Panc1 (cell line): ENCODE results near the gene PDGFD. TPM values are rescaled to one million over a fixed set of nuclear protein-coding genes. Genes with fewer than 3 reads are reported as not detected.

Experiments
- ATAC-seq: fragments of 200-7000 bp; cut with Tn5 transposase; 2 replicates; pipeline ENCODE4 v1.9.1; 2020; ENCODE audit warnings: mild to moderate bottlenecking, moderate library complexity
- BruUV-seq: library from RNA; stranded (reverse); fragments of 400-500 nt; replicated peaks from 2 replicates; lab custom pipeline; 2021; lab: Mats Ljungman, UMichigan
- CTCF ChIA-PET: fragments of 300-600 bp; sonication (Branson Sonifier 250); formaldehyde crosslinking; loops from one replicate; lab custom pipeline; 2022; ENCODE audit warnings: antibody characterized with exemption; lab: Charles Lee
- POLR2A ChIA-PET: fragments of 300-600 bp; sonication (Branson Sonifier 250); formaldehyde crosslinking; loops from one replicate; lab custom pipeline; 2022; ENCODE audit warnings: antibody characterized with exemption; lab: Charles Lee
- DNase-seq: peaks from one replicate; pipeline ENCODE4 v3.0.0-alpha.2; 2010; ENCODE audit warnings: low read depth, low spot score
- H3K27ac ChIP-seq: 2 replicates; pipeline ENCODE4 v1.5.1; 2011; ENCODE audit warnings: mild to moderate bottlenecking, low read length, inconsistent platforms
- H3K27me3 ChIP-seq: fragments of 200-500 bp; sonication (Bioruptor generic); 2 replicates; pipeline ENCODE4 v1.6.0; 2014; ENCODE audit warnings: low read length, inconsistent platforms; ENCODE audit not compliant: control insufficient read depth, insufficient read depth
- H3K36me3 ChIP-seq: fragments of 200-500 bp; sonication (Bioruptor generic); 2 replicates; pipeline ENCODE4 v1.5.1; 2014; ENCODE audit warnings: inconsistent platforms, mild to moderate bottlenecking, low read length, moderate library complexity; ENCODE audit not compliant: control insufficient read depth, insufficient read depth
- H3K4me1 ChIP-seq: 2 replicates; pipeline ENCODE4 v1.5.1; 2011; ENCODE audit warnings: inconsistent platforms, mild to moderate bottlenecking, low read length, moderate library complexity; ENCODE audit not compliant: control insufficient read depth, insufficient read depth
- H3K4me3 ChIP-seq, 2 experiments: 2 replicates each; pipeline ENCODE4 v1.5.1; 2011 to 2012; ENCODE audit warnings: low read depth in 2 of 2, low read length in 2 of 2, mild to moderate bottlenecking in 2 of 2, inconsistent platforms in 1 of 2, moderate library complexity in 1 of 2
- H3K9me3 ChIP-seq: fragments of 200-500 bp; sonication (Bioruptor generic); 2 replicates; pipeline ENCODE4 v1.5.1; 2014; ENCODE audit warnings: low read depth, mild to moderate bottlenecking, inconsistent platforms, low read length, moderate library complexity; ENCODE audit not compliant: control insufficient read depth, insufficient read depth
- POLR2AphosphoS5 ChIP-seq: IDR thresholded peaks from 2 replicates; pipeline ENCODE4 v1.6.1; 2012; ENCODE audit warnings: mild to moderate bottlenecking, low read depth, low read length, moderate library complexity
- SIN3A ChIP-seq: IDR thresholded peaks from 2 replicates; pipeline ENCODE4 v1.6.1; 2012; ENCODE audit warnings: low read depth, mild to moderate bottlenecking, low read length, moderate library complexity, borderline replicate concordance; ENCODE audit not compliant: insufficient read depth
- TCF7L2 ChIP-seq: IDR thresholded peaks from 2 replicates; pipeline ENCODE4 v1.6.1; 2011; ENCODE audit warnings: mild to moderate bottlenecking, low read depth, low read length, inconsistent platforms
- in situ Hi-C: cut with HindIII; loops from 2 replicates; pipeline ENCODE4 v1.10.0; 2016; ENCODE audit warnings: low sequenced_read_pairs, low pct_unique_long_range_greater_than_20kb
- intact Hi-C: fragments of 100-400 bp; cut with micrococcal nuclease; formaldehyde crosslinking; loops from one replicate; pipeline ENCODE4 v1.10.0; 2022; ENCODE audit not compliant: unreplicated experiment
- total RNA-seq: library from RNA; stranded (reverse); gene quantifications from one replicate; pipeline ENCODE4 v1.2.1, GENCODE V29; 2021; ENCODE audit not compliant: unreplicated experiment
- TF ChIP-seq, protein P1 (sequence below): fragments of 450-650 bp; IDR thresholded peaks from 2 replicates; pipeline ENCODE4 v1.5.1; 2017; ENCODE audit warnings: mild to moderate bottlenecking
- TF ChIP-seq, protein P2 (sequence below), 2 experiments: IDR thresholded peaks; 2 replicates each; pipeline ENCODE4 v1.6.1; 2011 to 2012; ENCODE audit warnings: low read depth in 2 of 2, control low read depth in 1 of 2, low read length in 1 of 2, mild to moderate bottlenecking in 1 of 2, moderate library complexity in 1 of 2; ENCODE audit not compliant: insufficient read depth in 1 of 2

PDGFD gene
- total RNA-seq, 1 experiment from 2014 or later: 1.3 TPM

DNA sequence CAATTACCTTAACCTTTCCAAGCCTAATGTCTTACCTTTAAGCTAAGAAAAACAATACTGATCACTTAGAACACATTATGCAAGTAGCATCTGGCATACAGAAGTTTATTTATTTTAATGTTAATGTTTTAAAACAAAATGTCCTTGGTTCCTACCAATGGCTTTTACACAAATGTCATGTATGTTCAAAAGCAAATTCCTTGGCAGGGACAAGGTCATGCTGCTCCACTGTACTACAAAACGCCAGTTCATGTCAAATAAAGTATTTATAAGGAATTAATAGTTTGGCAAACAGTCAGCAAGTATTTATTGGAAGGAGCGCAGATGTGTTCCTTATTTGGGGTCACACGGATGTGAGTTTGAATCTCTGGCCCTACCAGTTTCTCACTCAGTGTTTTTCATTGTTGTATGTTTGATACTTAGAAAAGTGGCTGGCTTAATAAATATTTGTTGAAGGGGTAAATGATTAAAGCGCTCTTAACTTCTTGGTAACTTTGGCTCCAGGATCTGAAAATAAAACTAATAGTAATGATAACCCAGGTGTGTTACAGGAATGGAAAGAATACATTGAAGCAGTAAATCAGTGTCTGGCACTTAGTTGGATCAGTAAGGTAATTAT is 108.9 kb downstream of the PDGFD start:
- POLR2A ChIA-PET: no interaction called here
- no TSS peak for BruUV-seq
- H3K4me1 ChIP-seq: no peaks in the 10 kb centered on the region
- no peak for DNase-seq
- H3K27ac ChIP-seq: no peak overlapping the region
- ATAC-seq: no peak
- no peaks in the 10 kb centered on the region for H3K9me3 ChIP-seq
- TF ChIP-seq SIN3A (no peak), TCF7L2 (no peak), POLR2AphosphoS5 (no peak)
- TF ChIP-seq, protein P1, sequence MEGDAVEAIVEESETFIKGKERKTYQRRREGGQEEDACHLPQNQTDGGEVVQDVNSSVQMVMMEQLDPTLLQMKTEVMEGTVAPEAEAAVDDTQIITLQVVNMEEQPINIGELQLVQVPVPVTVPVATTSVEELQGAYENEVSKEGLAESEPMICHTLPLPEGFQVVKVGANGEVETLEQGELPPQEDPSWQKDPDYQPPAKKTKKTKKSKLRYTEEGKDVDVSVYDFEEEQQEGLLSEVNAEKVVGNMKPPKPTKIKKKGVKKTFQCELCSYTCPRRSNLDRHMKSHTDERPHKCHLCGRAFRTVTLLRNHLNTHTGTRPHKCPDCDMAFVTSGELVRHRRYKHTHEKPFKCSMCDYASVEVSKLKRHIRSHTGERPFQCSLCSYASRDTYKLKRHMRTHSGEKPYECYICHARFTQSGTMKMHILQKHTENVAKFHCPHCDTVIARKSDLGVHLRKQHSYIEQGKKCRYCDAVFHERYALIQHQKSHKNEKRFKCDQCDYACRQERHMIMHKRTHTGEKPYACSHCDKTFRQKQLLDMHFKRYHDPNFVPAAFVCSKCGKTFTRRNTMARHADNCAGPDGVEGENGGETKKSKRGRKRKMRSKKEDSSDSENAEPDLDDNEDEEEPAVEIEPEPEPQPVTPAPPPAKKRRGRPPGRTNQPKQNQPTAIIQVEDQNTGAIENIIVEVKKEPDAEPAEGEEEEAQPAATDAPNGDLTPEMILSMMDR: no peak
- TF ChIP-seq, protein P2, sequence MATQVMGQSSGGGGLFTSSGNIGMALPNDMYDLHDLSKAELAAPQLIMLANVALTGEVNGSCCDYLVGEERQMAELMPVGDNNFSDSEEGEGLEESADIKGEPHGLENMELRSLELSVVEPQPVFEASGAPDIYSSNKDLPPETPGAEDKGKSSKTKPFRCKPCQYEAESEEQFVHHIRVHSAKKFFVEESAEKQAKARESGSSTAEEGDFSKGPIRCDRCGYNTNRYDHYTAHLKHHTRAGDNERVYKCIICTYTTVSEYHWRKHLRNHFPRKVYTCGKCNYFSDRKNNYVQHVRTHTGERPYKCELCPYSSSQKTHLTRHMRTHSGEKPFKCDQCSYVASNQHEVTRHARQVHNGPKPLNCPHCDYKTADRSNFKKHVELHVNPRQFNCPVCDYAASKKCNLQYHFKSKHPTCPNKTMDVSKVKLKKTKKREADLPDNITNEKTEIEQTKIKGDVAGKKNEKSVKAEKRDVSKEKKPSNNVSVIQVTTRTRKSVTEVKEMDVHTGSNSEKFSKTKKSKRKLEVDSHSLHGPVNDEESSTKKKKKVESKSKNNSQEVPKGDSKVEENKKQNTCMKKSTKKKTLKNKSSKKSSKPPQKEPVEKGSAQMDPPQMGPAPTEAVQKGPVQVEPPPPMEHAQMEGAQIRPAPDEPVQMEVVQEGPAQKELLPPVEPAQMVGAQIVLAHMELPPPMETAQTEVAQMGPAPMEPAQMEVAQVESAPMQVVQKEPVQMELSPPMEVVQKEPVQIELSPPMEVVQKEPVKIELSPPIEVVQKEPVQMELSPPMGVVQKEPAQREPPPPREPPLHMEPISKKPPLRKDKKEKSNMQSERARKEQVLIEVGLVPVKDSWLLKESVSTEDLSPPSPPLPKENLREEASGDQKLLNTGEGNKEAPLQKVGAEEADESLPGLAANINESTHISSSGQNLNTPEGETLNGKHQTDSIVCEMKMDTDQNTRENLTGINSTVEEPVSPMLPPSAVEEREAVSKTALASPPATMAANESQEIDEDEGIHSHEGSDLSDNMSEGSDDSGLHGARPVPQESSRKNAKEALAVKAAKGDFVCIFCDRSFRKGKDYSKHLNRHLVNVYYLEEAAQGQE (IDR thresholded peaks at IDR 0.05; ENCODE audit: insufficient read depth in 1 of 2, low read depth in 2 of 2, low read length in 1 of 2): no peak
- no peaks in the 10 kb centered on the region for H3K36me3 ChIP-seq
- no peaks in the 10 kb centered on the region for H3K27me3 ChIP-seq
- no peak overlapping the region for H3K4me3 ChIP-seq
- intact Hi-C loops: no loop called here
- in situ Hi-C loops: no loop called here
- CTCF ChIA-PET: no interaction called here

DNA sequence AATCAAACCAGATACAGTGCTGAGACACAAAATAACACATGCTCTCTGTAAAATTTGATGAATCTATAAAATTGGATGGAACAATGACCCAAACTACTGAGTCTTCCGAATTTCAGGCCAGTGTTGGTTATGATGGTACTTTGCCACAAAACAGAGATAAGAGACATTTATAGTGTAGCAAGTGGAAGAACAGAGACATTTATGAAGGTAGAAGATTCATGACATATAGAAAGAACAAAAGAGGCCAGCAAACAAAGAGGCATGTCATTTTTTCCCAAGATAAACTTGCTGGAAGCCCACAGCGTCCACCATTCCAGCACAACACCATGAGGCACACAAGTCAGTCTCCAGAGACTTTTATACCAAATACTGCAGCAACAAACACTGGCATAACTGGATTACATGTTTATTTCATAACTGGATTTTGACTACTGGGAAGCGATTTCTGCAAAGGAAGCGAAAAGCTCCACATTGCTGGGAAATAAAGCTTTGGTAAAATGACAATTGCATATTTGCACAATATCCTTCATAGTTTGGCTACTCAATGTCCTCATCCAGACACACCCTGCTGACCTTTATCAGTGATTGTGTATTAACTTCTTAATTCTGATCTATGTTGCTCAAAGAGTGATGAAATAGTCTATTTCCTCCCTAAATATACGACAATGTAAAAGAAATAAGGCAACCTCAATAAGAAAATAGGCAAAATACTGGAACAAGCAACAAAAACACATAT is 110.0 kb downstream of the PDGFD start:
- Histone ChIP-seq H3K27ac (no peak overlapping the region), H3K4me3 (no peak overlapping the region), H3K4me1 (no peaks in the 10 kb centered on the region), H3K36me3 (no peaks in the 10 kb centered on the region), H3K9me3 (no peaks in the 10 kb centered on the region), H3K27me3 (no peaks in the 10 kb centered on the region)
- POLR2A ChIA-PET: no interaction called here
- BruUV-seq: no TSS peak
- intact Hi-C loops: no loop called here
- CTCF ChIA-PET: no interaction called here
- ATAC-seq: no peak
- TF ChIP-seq, protein P2 (IDR thresholded peaks at IDR 0.05; ENCODE audit: insufficient read depth in 1 of 2, low read depth in 2 of 2, low read length in 1 of 2): no peak
- no peak for DNase-seq
- in situ Hi-C loops: no loop called here
